GM12878 (cell line): ENCODE measurements around the gene CSF3R. TPM values are rescaled to one million over a fixed set of nuclear protein-coding genes. Genes with fewer than 3 reads are reported as not detected.

Experiments used
- FOXK2 ChIP-seq: fragments of 450-650 bp; IDR thresholded peaks from 2 replicates; pipeline ENCODE4 v1.6.1; 2017; ENCODE audit warnings: mild to moderate bottlenecking, moderate library complexity
- HDAC6 ChIP-seq: fragments of 200-600 bp; sonication (generic); IDR thresholded peaks from one replicate; pipeline ENCODE4 v1.8.0; 2017; ENCODE audit warnings: antibody characterized with exemption; ENCODE audit not compliant: unreplicated experiment
- POLR2AphosphoS2 ChIP-seq: IDR thresholded peaks from 2 replicates; pipeline ENCODE4 v1.6.1; 2011; ENCODE audit warnings: low read depth, mild to moderate bottlenecking, low read length, improper control_type of control experiment, moderate library complexity
- ZNF274 ChIP-seq: IDR thresholded peaks from one replicate; pipeline ENCODE4 v1.8.0; 2011; ENCODE audit not compliant: insufficient read length, insufficient read depth
- polyA plus RNA-seq, 11 experiments: library from polyadenylated mRNA; depleted of rRNA in 4 of 11; unstranded in 6 of 11; stranded (reverse) in 5 of 11; fragments of >200 nt; fragmentation: Nextera tagmentation in 4 of 11; fragmentation: Illumina TruSeq in 1 of 11; extraction: Ambion mirVana in 4 of 11; extraction: Trizol in 1 of 11; gene quantifications; 1 replicate in 1 of 11; 2 replicates in 10 of 11; pipeline versions ENCODE4 v1.2.1 to v1.2.3, GENCODE V29; 2011 to 2016; ENCODE audit warnings: inconsistent platforms in 2 of 11, missing spikeins in 2 of 11, low read depth in 1 of 11
- small RNA-seq: library from RNA; depleted of rRNA; stranded (forward); fragments of <200 nt; gene quantifications from one replicate; pipeline ENCODE3, GENCODE V24; 2014
- total RNA-seq, 4 experiments: library from RNA; depleted of rRNA in 3 of 4; stranded (reverse); fragments of >200 nt in 3 of 4; fragmentation: Illumina TruSeq in 1 of 4; extraction: Trizol in 1 of 4; gene quantifications; 2 replicates each; pipeline versions ENCODE4 v1.2.1 to v1.2.3, GENCODE V29; 2013 to 2021
- TF ChIP-seq, protein P1 (sequence below): fragments of 450-650 bp; IDR thresholded peaks from 2 replicates; pipeline ENCODE4 v1.6.1; 2017; ENCODE audit warnings: mild to moderate bottlenecking, moderate library complexity

The CSF3R gene
- total and polyA plus RNA-seq, 10 of the 15 experiments (the other 5 are each of a cell fraction or from before 2014, with no cell fraction given): 0.13 TPM; not detected in 9

- no peak for TF ChIP-seq POLR2AphosphoS2
- no peak for TF ChIP-seq ZNF274
- TF ChIP-seq FOXK2: no peak
- no peak for TF ChIP-seq HDAC6
- TF ChIP-seq, protein P1, sequence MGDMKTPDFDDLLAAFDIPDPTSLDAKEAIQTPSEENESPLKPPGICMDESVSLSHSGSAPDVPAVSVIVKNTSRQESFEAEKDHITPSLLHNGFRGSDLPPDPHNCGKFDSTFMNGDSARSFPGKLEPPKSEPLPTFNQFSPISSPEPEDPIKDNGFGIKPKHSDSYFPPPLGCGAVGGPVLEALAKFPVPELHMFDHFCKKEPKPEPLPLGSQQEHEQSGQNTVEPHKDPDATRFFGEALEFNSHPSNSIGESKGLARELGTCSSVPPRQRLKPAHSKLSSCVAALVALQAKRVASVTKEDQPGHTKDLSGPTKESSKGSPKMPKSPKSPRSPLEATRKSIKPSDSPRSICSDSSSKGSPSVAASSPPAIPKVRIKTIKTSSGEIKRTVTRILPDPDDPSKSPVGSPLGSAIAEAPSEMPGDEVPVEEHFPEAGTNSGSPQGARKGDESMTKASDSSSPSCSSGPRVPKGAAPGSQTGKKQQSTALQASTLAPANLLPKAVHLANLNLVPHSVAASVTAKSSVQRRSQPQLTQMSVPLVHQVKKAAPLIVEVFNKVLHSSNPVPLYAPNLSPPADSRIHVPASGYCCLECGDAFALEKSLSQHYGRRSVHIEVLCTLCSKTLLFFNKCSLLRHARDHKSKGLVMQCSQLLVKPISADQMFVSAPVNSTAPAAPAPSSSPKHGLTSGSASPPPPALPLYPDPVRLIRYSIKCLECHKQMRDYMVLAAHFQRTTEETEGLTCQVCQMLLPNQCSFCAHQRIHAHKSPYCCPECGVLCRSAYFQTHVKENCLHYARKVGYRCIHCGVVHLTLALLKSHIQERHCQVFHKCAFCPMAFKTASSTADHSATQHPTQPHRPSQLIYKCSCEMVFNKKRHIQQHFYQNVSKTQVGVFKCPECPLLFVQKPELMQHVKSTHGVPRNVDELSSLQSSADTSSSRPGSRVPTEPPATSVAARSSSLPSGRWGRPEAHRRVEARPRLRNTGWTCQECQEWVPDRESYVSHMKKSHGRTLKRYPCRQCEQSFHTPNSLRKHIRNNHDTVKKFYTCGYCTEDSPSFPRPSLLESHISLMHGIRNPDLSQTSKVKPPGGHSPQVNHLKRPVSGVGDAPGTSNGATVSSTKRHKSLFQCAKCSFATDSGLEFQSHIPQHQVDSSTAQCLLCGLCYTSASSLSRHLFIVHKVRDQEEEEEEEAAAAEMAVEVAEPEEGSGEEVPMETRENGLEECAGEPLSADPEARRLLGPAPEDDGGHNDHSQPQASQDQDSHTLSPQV: no peak
- TF ChIP-seq, all 136 proteins: peak for 0
Observed at GRCh38 chr1:36417931-36418330, 64.8 kb downstream of the CSF3R start (continued).

Small RNA genes lying within 50 kb of the gene (small RNA-seq; reads per million reads assigned to genes)
- gene SNORA63C: 0.20 reads per million

Other genes with a start within 250 kb of the CSF3R start
- 1.9 and 3.2 TPM in 2 replicates for gene SH3D21, start 176.5 kb downstream of the CSF3R start, total RNA-seq (2014; rRNA removed)
- 2.1 and 2.4 TPM in 2 replicates for gene SH3D21, start 176.5 kb downstream of the CSF3R start, total RNA-seq (2014; rRNA removed; fragmentation: Illumina TruSeq; extraction: Trizol)
- gene SH3D21, start 176.5 kb downstream of the CSF3R start, total RNA-seq (2021): 4.9 and 5.5 TPM in 2 replicates
- gene SH3D21, start 176.5 kb downstream of the CSF3R start, polyA plus RNA-seq (2011; rRNA removed): 2.1 and 2.5 TPM in 2 replicates
- gene SH3D21, start 176.5 kb downstream of the CSF3R start, polyA plus RNA-seq (2014; fragmentation: Illumina TruSeq; extraction: Trizol): 2.3 and 5.1 TPM in 2 replicates
- gene SH3D21, start 176.5 kb downstream of the CSF3R start, polyA plus RNA-seq (2014; fragmentation: Nextera tagmentation; extraction: Ambion mirVana): under 1 TPM; 0.06 to 0.11 TPM
- 5.7 and 5.9 TPM in 2 replicates for gene SH3D21, start 176.5 kb downstream of the CSF3R start, polyA plus RNA-seq (2014; rRNA removed)
- 1 to 10 TPM in 1 of 2 experiments, under 1 TPM in 1; 0.19 to 2.1 TPM for gene SH3D21, start 176.5 kb downstream of the CSF3R start, polyA plus RNA-seq (2016; fragmentation: Nextera tagmentation; extraction: Ambion mirVana)
- gene EVA1B, start 159.3 kb downstream of the CSF3R start, total RNA-seq (2014; rRNA removed): 6.4 and 6.9 TPM in 2 replicates
- gene EVA1B, start 159.3 kb downstream of the CSF3R start, total RNA-seq (2014; rRNA removed; fragmentation: Illumina TruSeq; extraction: Trizol): 0.32 and 0.45 TPM in 2 replicates
- 5.3 and 6.1 TPM in 2 replicates for gene EVA1B, start 159.3 kb downstream of the CSF3R start, total RNA-seq (2021)
- gene EVA1B, start 159.3 kb downstream of the CSF3R start, polyA plus RNA-seq (2011; rRNA removed): 0.58 TPM in 1 of 2 replicates, not detected in the other
- not detected in 2 replicates for gene EVA1B, start 159.3 kb downstream of the CSF3R start, polyA plus RNA-seq (2014; fragmentation: Illumina TruSeq; extraction: Trizol)
- gene EVA1B, start 159.3 kb downstream of the CSF3R start, polyA plus RNA-seq (2014; fragmentation: Nextera tagmentation; extraction: Ambion mirVana): under 1 TPM in 1 of 2 experiments, not detected in 1; 0.15 TPM
- gene EVA1B, start 159.3 kb downstream of the CSF3R start, polyA plus RNA-seq (2014; rRNA removed): 3.4 and 6.7 TPM in 2 replicates
- 1 to 10 TPM; 2.7 to 3.2 TPM for gene EVA1B, start 159.3 kb downstream of the CSF3R start, polyA plus RNA-seq (2016; fragmentation: Nextera tagmentation; extraction: Ambion mirVana)
- gene STK40, start 97.0 kb downstream of the CSF3R start, total RNA-seq (2014; rRNA removed): 26.5 and 30.1 TPM in 2 replicates
- 13.6 and 14.3 TPM in 2 replicates for gene STK40, start 97.0 kb downstream of the CSF3R start, total RNA-seq (2014; rRNA removed; fragmentation: Illumina TruSeq; extraction: Trizol)
- 51.0 and 57.0 TPM in 2 replicates for gene STK40, start 97.0 kb downstream of the CSF3R start, total RNA-seq (2021)
- gene STK40, start 97.0 kb downstream of the CSF3R start, polyA plus RNA-seq (2011; rRNA removed): 17.2 and 29.0 TPM in 2 replicates
- 11.6 and 28.4 TPM in 2 replicates for gene STK40, start 97.0 kb downstream of the CSF3R start, polyA plus RNA-seq (2014; fragmentation: Illumina TruSeq; extraction: Trizol)
- 1 to 10 TPM in 1 of 2 experiments, under 1 TPM in 1; 0.27 to 2.1 TPM for gene STK40, start 97.0 kb downstream of the CSF3R start, polyA plus RNA-seq (2014; fragmentation: Nextera tagmentation; extraction: Ambion mirVana)
- gene STK40, start 97.0 kb downstream of the CSF3R start, polyA plus RNA-seq (2014; rRNA removed): 37.0 and 40.6 TPM in 2 replicates
- 10 to 100 TPM; 39.8 to 41.7 TPM for gene STK40, start 97.0 kb downstream of the CSF3R start, polyA plus RNA-seq (2016; fragmentation: Nextera tagmentation; extraction: Ambion mirVana)
- gene LSM10, start 85.0 kb downstream of the CSF3R start, total RNA-seq (2014; rRNA removed): 43.3 and 48.3 TPM in 2 replicates
- gene LSM10, start 85.0 kb downstream of the CSF3R start, total RNA-seq (2014; rRNA removed; fragmentation: Illumina TruSeq; extraction: Trizol): 11.9 and 13.1 TPM in 2 replicates
- gene LSM10, start 85.0 kb downstream of the CSF3R start, total RNA-seq (2021): 53.6 and 56.6 TPM in 2 replicates
- 35.3 and 58.4 TPM in 2 replicates for gene LSM10, start 85.0 kb downstream of the CSF3R start, polyA plus RNA-seq (2011; rRNA removed)
- 34.1 and 68.0 TPM in 2 replicates for gene LSM10, start 85.0 kb downstream of the CSF3R start, polyA plus RNA-seq (2014; fragmentation: Illumina TruSeq; extraction: Trizol)
- 10 to 100 TPM; 26.6 to 36.0 TPM for gene LSM10, start 85.0 kb downstream of the CSF3R start, polyA plus RNA-seq (2014; fragmentation: Nextera tagmentation; extraction: Ambion mirVana)
- gene LSM10, start 85.0 kb downstream of the CSF3R start, polyA plus RNA-seq (2014; rRNA removed): 99.8 and 103 TPM in 2 replicates
- gene LSM10, start 85.0 kb downstream of the CSF3R start, polyA plus RNA-seq (2016; fragmentation: Nextera tagmentation; extraction: Ambion mirVana): 10 to 100 TPM; 85.9 to 97.3 TPM
- gene OSCP1, start 32.5 kb downstream of the CSF3R start, total RNA-seq (2014; rRNA removed): 1.9 and 2.8 TPM in 2 replicates
- gene OSCP1, start 32.5 kb downstream of the CSF3R start, total RNA-seq (2014; rRNA removed; fragmentation: Illumina TruSeq; extraction: Trizol): 1.7 and 2.2 TPM in 2 replicates
- 1.5 and 3.1 TPM in 2 replicates for gene OSCP1, start 32.5 kb downstream of the CSF3R start, total RNA-seq (2021)
- 1.9 and 3.0 TPM in 2 replicates for gene OSCP1, start 32.5 kb downstream of the CSF3R start, polyA plus RNA-seq (2011; rRNA removed)
- 1.8 and 1.9 TPM in 2 replicates for gene OSCP1, start 32.5 kb downstream of the CSF3R start, polyA plus RNA-seq (2014; fragmentation: Illumina TruSeq; extraction: Trizol)
- gene OSCP1, start 32.5 kb downstream of the CSF3R start, polyA plus RNA-seq (2014; fragmentation: Nextera tagmentation; extraction: Ambion mirVana): 1 to 10 TPM; 5.5 to 5.9 TPM
- gene OSCP1, start 32.5 kb downstream of the CSF3R start, polyA plus RNA-seq (2014; rRNA removed): 3.0 and 4.4 TPM in 2 replicates
- gene OSCP1, start 32.5 kb downstream of the CSF3R start, polyA plus RNA-seq (2016; fragmentation: Nextera tagmentation; extraction: Ambion mirVana): 1 to 10 TPM; 3.3 to 4.1 TPM
- 114 and 124 TPM in 2 replicates for gene MRPS15, start 18.5 kb downstream of the CSF3R start, total RNA-seq (2014; rRNA removed)
- gene MRPS15, start 18.5 kb downstream of the CSF3R start, total RNA-seq (2014; rRNA removed; fragmentation: Illumina TruSeq; extraction: Trizol): 90.6 and 99.7 TPM in 2 replicates
- 99.3 and 100 TPM in 2 replicates for gene MRPS15, start 18.5 kb downstream of the CSF3R start, total RNA-seq (2021)
- gene MRPS15, start 18.5 kb downstream of the CSF3R start, polyA plus RNA-seq (2011; rRNA removed): 83.1 and 103 TPM in 2 replicates
- 148 and 157 TPM in 2 replicates for gene MRPS15, start 18.5 kb downstream of the CSF3R start, polyA plus RNA-seq (2014; fragmentation: Illumina TruSeq; extraction: Trizol)
- gene MRPS15, start 18.5 kb downstream of the CSF3R start, polyA plus RNA-seq (2014; fragmentation: Nextera tagmentation; extraction: Ambion mirVana): 10 to 100 TPM; 41.1 to 72.0 TPM
- 166 and 171 TPM in 2 replicates for gene MRPS15, start 18.5 kb downstream of the CSF3R start, polyA plus RNA-seq (2014; rRNA removed)
- 100 to 1,000 TPM; 200 to 207 TPM for gene MRPS15, start 18.5 kb downstream of the CSF3R start, polyA plus RNA-seq (2016; fragmentation: Nextera tagmentation; extraction: Ambion mirVana)